HAP-1 (cell line): ENCODE data around the gene NACA.
"Not testable (repeated sequence)": the region's sequence is repeated elsewhere in the genome, so short reads cannot be mapped to it uniquely, and the experiment has no call there.

Experiments used
- DNase-seq, 2 experiments: peaks; one replicate each; pipeline ENCODE4 v3.0.0-alpha.2; 2016 to 2020; ENCODE audit warnings: low spot score in 2 of 2
- H3K27me3 ChIP-seq: fragments of 250-450 bp; sonication (Bioruptor Pico); 2 replicates; pipeline ENCODE4 v1.5.1; 2020; ENCODE audit warnings: low read depth, mild to moderate bottlenecking, moderate library complexity
- H3K36me3 ChIP-seq: fragments of 250-450 bp; sonication (Bioruptor Pico); replicated peaks from 2 replicates; pipeline ENCODE4 v1.5.1; 2020; ENCODE audit warnings: mild to moderate bottlenecking
- H3K4me1 ChIP-seq: fragments of 250-450 bp; sonication (Bioruptor Pico); 2 replicates; pipeline ENCODE4 v1.5.1; 2020; ENCODE audit warnings: mild to moderate bottlenecking
- H3K4me3 ChIP-seq: fragments of 250-450 bp; sonication (Bioruptor Pico); 2 replicates; pipeline ENCODE4 v1.5.1; 2020; ENCODE audit warnings: mild to moderate bottlenecking, moderate library complexity
- H3K9me3 ChIP-seq: fragments of 250-450 bp; sonication (Bioruptor Pico); 2 replicates; pipeline ENCODE4 v1.5.1; 2020; ENCODE audit warnings: mild to moderate bottlenecking, moderate library complexity
- in situ Hi-C: fragments of 300-500 bp; cut with MboI; formaldehyde crosslinking; loops from 3 replicates; pipeline ENCODE4 v1.14.3; 2020; ENCODE audit warnings: low sequenced_read_pairs, inconsistent platforms, mixed read lengths

NACA gene

GRCh38 chr12:56720731-56721151, 4.4 kb downstream of the NACA start:
- in situ Hi-C loops, result no loop called here
- no peak overlapping the region for H3K4me3 ChIP-seq
- H3K4me1 ChIP-seq, result peaks cover 18% of the 10 kb centered on the region
- H3K27me3 ChIP-seq, result no peaks in the 10 kb centered on the region
- peaks cover 76% of the 10 kb centered on the region for H3K36me3 ChIP-seq
- no peak for DNase-seq
- no peaks in the 10 kb centered on the region for H3K9me3 ChIP-seq

DNA sequence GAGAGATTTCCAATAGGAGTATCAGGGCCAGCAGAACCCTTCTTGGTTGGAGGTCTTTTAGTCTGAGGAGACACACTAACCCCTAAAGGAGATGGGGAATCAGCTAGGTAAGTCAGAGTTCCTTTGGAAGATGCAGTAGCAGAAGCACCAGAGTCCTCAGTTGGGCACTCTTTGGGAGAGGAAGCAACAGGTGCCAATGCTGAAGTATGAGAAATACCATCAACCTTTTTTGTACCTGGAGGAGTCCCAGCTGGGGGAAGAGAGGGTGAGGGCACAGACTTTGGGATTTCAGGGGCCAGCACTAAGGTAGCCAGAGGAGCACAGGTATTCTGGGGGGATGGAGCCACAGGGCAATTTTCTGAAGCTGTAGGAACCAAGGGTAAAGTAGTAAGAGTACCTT, 6.0 kb downstream of the NACA start:
- in situ Hi-C loops, result no loop called here
- Histone ChIP-seq H3K4me1 (peaks cover 15% of the 10 kb centered on the region), H3K9me3 (no peaks in the 10 kb centered on the region), H3K27me3 (no peaks in the 10 kb centered on the region), H3K4me3 (no peak overlapping the region), H3K36me3 (peaks cover 83% of the 10 kb centered on the region)
- no peak for DNase-seq

DNA sequence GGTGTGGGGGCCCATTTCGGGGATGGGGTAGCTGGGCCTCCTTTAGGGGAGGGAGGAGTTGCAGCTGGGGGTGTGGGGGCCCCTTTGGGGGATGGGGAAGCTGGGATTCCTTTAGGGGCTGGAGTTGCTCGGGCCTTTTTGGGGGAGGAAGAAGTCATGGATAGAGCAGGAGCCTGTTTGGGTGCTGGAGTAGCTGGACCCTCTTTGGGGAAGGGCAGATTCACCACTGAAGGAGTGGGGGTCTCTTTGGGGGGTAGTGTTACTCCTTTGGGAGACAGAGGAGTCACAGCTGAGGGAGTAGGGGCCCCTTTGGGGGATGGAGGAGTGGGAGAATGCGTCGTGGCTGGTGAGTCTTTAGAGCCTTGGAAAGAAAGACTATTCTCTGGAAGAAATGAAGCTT, 6.5 kb downstream of the NACA start:
- in situ Hi-C loops, result no loop called here
- Histone ChIP-seq H3K4me3 (no peak overlapping the region), H3K36me3 (peaks cover 83% of the 10 kb centered on the region), H3K4me1 (peaks cover 15% of the 10 kb centered on the region), H3K9me3 (no peaks in the 10 kb centered on the region), H3K27me3 (no peaks in the 10 kb centered on the region)
- DNase-seq, result no peak

DNA sequence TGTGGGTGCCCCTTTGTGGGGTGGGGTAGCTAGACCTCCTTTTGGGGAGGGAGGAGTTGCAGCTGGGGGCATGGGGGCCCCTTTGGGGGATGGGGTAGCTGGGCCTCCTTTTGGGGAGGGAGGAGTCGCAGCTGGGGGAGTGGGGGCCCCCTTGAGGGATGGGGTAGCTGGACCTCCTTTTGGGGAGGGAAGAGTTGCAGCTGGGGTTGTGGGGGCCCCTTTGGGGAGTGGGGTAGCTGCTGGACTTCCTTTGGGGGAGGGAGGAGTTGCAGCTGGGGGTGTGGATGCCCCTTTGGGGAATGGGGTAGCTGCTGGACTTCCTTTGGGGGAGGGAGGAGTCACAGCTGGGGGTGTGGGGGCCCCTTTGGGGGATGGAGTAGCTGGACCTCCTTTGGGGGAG, 7.0 kb downstream of the NACA start:
- Histone ChIP-seq H3K4me1 (peaks cover 14% of the 10 kb centered on the region), H3K36me3 (peaks cover 85% of the 10 kb centered on the region), H3K9me3 (no peaks in the 10 kb centered on the region; the same call in 1 of the 2 replicates), H3K4me3 (no peak overlapping the region), H3K27me3 (no peaks in the 10 kb centered on the region)
- in situ Hi-C loops, result no loop called here
- no peak for DNase-seq

DNA sequence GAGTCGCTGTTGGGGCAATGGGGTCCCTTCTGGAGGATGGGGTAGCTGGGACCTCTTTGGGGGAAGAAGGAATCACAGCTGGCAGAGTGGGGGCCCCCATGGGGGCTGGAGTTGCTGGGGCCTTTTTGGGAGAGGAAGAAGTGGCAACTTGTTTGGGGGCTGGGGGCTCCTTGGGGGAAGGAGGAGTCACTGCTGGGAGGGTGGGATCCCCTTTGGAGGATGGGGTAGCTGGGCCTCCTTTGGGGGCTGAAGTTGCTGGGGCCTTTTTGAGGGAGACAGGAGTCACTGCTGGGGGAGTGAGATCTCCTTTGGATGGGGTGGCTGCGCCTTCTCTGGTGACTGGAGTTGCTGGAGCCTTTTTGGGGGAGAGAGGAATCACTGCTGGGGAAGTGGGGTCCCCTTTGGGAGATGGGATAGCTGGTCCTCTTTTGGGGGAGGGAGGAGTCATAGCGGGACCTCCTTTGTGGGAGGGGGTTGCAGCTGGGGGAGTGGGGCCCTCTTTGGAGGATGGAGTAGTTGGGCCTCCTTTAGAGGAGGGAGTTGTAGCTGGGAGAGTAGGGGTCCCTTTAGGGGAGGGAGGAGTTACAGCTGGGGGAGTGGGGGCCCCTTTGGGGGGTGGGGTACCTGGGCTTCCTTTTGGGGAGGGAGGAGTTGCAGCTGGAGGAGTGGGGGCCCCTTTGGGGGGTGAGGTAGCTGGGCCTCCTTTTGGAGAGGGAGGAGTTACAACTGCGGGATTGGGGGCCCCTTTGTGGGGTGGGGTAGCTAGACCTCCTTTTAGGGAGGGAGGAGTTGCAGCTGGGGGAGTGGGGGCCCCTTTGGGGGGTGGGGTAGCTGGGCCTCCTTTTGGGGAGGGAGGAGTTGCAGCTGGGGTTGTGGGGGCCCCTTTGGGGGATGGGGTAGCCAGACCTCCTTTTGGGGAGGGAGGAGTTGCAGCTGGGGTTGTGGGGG, 7.9 kb downstream of the NACA start:
- in situ Hi-C loops, result no loop called here
- no peak for DNase-seq
- Histone ChIP-seq H3K9me3 (no peaks in the 10 kb centered on the region; the same call in 1 of the 2 replicates), H3K27me3 (no peaks in the 10 kb centered on the region), H3K36me3 (peaks cover 85% of the 10 kb centered on the region), H3K4me3 (no peak overlapping the region), H3K4me1 (peaks cover 4% of the 10 kb centered on the region)

GRCh38 chr12:56716458-56716857, 8.6 kb downstream of the NACA start:
- Histone ChIP-seq H3K9me3 (no peaks in the 10 kb centered on the region; the same call in 1 of the 2 replicates), H3K27me3 (no peaks in the 10 kb centered on the region), H3K36me3 (peaks cover 83% of the 10 kb centered on the region), H3K4me1 (no peaks in the 10 kb centered on the region), H3K4me3 (no peak overlapping the region)
- in situ Hi-C loops, result no loop called here
- no peak for DNase-seq

DNA sequence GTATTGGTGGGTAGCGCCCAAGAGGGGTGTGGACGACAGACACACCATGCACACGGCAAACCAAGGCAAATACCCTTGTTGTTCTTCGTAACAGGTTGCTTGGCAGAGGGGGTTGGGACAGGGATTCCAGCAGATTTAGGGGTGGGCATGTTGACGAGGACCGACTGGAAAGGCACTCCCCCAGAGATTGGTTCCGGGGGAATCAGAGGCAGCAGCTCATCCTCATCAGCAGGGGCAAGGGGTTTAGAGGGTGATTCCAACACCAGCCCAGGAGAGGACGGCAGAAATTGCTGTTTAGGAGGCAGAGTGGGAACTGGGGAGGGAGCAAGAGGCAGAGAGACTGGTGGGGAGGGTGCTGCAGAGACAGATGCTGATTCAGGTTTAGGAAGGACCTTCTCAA, 9.3 kb downstream of the NACA start:
- in situ Hi-C loops, result no loop called here
- H3K4me1 ChIP-seq, result no peaks in the 10 kb centered on the region
- no peaks in the 10 kb centered on the region for H3K27me3 ChIP-seq
- no peaks in the 10 kb centered on the region; the same call in 1 of the 2 replicates for H3K9me3 ChIP-seq
- H3K4me3 ChIP-seq, result no peak overlapping the region
- peaks cover 82% of the 10 kb centered on the region for H3K36me3 ChIP-seq
- no peak for DNase-seq

- Histone ChIP-seq H3K9me3 (no peaks in the 10 kb centered on the region; the same call in 1 of the 2 replicates), H3K4me3 (no peak overlapping the region), H3K4me1 (no peaks in the 10 kb centered on the region), H3K27me3 (no peaks in the 10 kb centered on the region), H3K36me3 (peaks cover 68% of the 10 kb centered on the region)
- no peak for DNase-seq
- in situ Hi-C loops, result no loop called here
These were observed 10.6 kb downstream of the NACA start for GRCh38 chr12:56714431-56714929.

DNA sequence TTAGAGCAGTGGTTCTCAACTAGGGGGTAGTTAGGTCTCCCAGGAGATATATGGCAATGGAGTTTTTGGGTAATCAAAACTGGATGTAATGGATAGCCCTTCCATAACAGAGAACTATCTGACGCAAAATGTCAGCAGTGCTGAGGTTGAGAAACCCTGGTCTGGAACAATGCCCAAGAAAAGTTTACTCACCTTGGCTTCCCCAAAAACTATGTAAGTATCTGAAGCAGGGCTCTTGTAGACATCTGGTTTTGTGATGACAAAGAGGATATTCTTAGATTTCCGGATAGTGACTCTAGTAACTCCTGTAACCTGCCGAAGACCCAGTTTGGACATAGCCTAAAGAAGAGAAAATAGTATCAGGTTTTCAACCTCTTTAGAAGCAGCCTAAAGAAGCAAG, 11.8 kb downstream of the NACA start:
- in situ Hi-C loops, result no loop called here
- no peaks in the 10 kb centered on the region for H3K27me3 ChIP-seq
- no peak overlapping the region for H3K4me3 ChIP-seq
- H3K4me1 ChIP-seq, result no peaks in the 10 kb centered on the region
- H3K9me3 ChIP-seq, result no peaks in the 10 kb centered on the region; the same call in 1 of the 2 replicates
- H3K36me3 ChIP-seq, result peaks cover 60% of the 10 kb centered on the region
- DNase-seq, result no peak

DNA sequence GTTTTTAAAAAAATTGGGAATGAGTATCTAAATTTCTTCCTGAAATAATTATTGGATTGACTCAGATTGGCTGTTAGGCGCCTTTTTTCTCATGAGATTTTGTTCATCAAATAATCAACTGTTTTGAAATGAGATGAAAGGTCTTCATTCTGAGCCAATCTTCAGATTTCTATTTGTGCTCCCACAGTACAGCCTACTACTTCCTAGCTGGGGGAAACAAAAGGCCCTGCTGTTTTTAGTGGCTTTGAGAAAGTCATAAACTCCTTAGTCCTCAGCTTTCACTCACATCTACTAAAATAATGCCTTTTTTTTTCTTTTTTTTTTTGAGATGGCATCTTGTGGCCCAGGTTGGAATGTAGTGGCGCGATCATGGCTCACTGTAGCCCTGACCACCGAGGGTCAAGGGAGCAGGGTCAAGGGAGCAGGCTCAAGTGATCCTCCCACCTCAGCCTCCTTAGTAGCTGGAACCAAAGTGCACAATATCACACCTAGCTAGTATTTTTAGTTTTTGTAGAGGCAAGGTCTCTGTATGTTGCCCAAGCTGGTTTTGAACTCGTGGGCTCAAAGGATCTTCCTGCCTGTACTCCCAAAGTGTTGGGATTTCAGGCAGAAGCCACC, 15.2 kb downstream of the NACA start:
- no peaks in the 10 kb centered on the region for H3K4me1 ChIP-seq
- in situ Hi-C loops, result no loop called here
- no peaks in the 10 kb centered on the region for H3K27me3 ChIP-seq
- no peak for DNase-seq
- H3K4me3 ChIP-seq, result no peak overlapping the region
- H3K9me3 ChIP-seq, result no peaks in the 10 kb centered on the region; the same call in 1 of the 2 replicates
- H3K36me3 ChIP-seq, result peaks cover 37% of the 10 kb centered on the region

- H3K9me3 ChIP-seq, H3K4me1 ChIP-seq, DNase-seq, H3K4me3 ChIP-seq, H3K27me3 ChIP-seq, in situ Hi-C loops, H3K36me3 ChIP-seq: not testable (repeated sequence)
These were observed 20.6 kb downstream of the NACA start for GRCh38 chr12:56704522-56704921.

- no peaks in the 10 kb centered on the region for H3K9me3 ChIP-seq
- no peak overlapping the region for H3K4me3 ChIP-seq
- in situ Hi-C loops, result no loop called here
- no peak for DNase-seq
- no peaks in the 10 kb centered on the region for H3K36me3 ChIP-seq
- no peaks in the 10 kb centered on the region for H3K27me3 ChIP-seq
- peaks cover 5% of the 10 kb centered on the region for H3K4me1 ChIP-seq
These were observed 26.0 kb downstream of the NACA start for GRCh38 chr12:56699020-56699661.

DNA sequence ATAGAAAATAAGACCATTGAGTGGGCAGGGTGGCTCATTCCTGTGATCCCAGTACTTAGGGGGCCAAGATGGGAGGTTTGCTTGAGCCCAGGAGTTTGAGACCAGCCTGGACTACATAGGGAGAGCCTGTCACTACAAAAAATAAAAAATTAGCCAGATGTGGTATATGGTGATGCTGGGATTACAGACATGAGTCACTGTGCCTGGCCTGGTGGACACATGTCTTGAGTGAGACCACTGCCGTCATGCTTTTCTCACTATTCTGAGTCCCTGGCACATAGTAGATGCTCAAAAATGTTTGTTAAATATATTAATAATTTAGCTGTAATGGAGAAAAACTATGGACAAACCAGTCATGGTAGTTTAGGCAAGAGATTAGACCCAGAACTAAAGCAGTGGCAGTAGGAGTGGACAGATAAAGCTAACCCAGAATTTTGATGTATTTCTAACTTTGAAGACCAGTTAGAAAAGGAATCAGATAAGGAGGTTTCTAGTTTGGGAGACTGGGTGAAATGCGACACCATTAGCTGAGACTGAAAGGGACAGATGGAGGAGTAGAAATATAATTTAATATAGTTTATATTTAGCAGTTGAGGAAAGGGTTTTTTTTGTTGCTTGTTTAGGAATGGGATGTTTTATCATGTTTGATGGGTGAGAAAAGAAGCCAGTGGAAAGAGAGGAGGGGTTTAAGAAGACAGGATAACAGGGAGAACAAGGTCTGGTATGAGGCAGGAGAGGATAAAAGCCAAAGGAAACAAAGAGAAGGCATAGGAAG, 29.6 kb downstream of the NACA start:
- no peaks in the 10 kb centered on the region for H3K9me3 ChIP-seq
- no peaks in the 10 kb centered on the region for H3K4me1 ChIP-seq
- in situ Hi-C loops, result no loop called here

More for the DNA sequence above, 29.6 kb downstream of the NACA start:
- no peaks in the 10 kb centered on the region for H3K27me3 ChIP-seq
- no peak for DNase-seq
- H3K4me3 ChIP-seq, result no peak overlapping the region
- no peaks in the 10 kb centered on the region for H3K36me3 ChIP-seq
